HL-60 (cell line): Measurements from ENCODE around the gene FAM89B.

ENCODE experiments used
- POLR2AphosphoS5 ChIP-seq: IDR thresholded peaks from 2 replicates; pipeline ENCODE4 v1.6.1; 2012; ENCODE audit warnings: low read depth
- SPI1 ChIP-seq: IDR thresholded peaks from 2 replicates; pipeline ENCODE4 v1.6.1; 2012; ENCODE audit warnings: low read depth, mild to moderate bottlenecking, borderline replicate concordance
- TF ChIP-seq, protein P1 (sequence below): IDR thresholded peaks from one replicate; pipeline ENCODE4 v1.5.1; 2011; ENCODE audit warnings: low read length, control low read depth, inconsistent platforms; ENCODE audit not compliant: insufficient read depth

DNA sequence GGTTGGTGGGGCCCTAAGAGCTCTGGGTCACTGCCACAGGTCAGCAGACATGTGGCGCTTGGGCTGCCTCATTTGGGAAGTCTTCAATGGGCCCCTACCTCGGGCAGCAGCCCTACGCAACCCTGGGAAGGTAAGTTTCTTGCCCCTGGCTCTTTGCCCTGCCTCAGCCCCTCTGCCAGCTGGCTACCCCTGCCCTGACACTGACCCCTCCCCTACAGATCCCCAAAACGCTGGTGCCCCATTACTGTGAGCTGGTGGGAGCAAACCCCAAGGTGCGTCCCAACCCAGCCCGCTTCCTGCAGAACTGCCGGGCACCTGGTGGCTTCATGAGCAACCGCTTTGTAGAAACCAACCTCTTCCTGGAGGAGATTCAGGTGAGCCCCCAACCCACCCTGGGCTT is 45.6 kb upstream of the FAM89B start:
- TF ChIP-seq, protein P1, sequence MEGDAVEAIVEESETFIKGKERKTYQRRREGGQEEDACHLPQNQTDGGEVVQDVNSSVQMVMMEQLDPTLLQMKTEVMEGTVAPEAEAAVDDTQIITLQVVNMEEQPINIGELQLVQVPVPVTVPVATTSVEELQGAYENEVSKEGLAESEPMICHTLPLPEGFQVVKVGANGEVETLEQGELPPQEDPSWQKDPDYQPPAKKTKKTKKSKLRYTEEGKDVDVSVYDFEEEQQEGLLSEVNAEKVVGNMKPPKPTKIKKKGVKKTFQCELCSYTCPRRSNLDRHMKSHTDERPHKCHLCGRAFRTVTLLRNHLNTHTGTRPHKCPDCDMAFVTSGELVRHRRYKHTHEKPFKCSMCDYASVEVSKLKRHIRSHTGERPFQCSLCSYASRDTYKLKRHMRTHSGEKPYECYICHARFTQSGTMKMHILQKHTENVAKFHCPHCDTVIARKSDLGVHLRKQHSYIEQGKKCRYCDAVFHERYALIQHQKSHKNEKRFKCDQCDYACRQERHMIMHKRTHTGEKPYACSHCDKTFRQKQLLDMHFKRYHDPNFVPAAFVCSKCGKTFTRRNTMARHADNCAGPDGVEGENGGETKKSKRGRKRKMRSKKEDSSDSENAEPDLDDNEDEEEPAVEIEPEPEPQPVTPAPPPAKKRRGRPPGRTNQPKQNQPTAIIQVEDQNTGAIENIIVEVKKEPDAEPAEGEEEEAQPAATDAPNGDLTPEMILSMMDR, result no peak
- no peak for TF ChIP-seq POLR2AphosphoS5
- TF ChIP-seq SPI1, result no peak
